ENCODE data around the gene CELA3A.
A peak's percentile ranks its signal among the peaks of the same experiment; 100 is the strongest.

CELA3A gene

GRCh38 chr1:22052115-22053016 lies 50.9 kb downstream of the CELA3A start, which contains the start of gene CDC42:
TSS of gene CDC42 (plus strand) at chr1:22052709. CDS start at chr1:22078479, 25,770 bp downstream.
- DNase-seq = peak; percentile 85 to 92

- DNase-seq = peak; percentile 23 to 48
These were observed 51.8 kb downstream of the CELA3A start for GRCh38 chr1:22053017-22053860.

- no peak for DNase-seq
These were observed 52.7 kb downstream of the CELA3A start for GRCh38 chr1:22053861-22054770.

- DNase-seq = no peak
These were observed 54.0 kb downstream of the CELA3A start for GRCh38 chr1:22055463-22055862.

GRCh38 chr1:22056043-22056442 lies 54.6 kb downstream of the CELA3A start:
- DNase-seq = no peak

- no peak for DNase-seq
These were observed 55.5 kb downstream of the CELA3A start for GRCh38 chr1:22056936-22057335.

GRCh38 chr1:22057861-22058260 lies 56.4 kb downstream of the CELA3A start:
- DNase-seq = no peak

Data from NCI-H524 (cell line).